Ectodermal cell (in vitro differentiated cells): ENCODE data around the gene OR1J4.
"Not testable (repeated sequence)": the region's sequence is repeated elsewhere in the genome, so short reads cannot be mapped to it uniquely, and the experiment has no call there.

Experiments
- H3K27ac ChIP-seq: 2 replicates; pipeline ENCODE4 v1.7.0; 2013; ENCODE audit warnings: mild to moderate bottlenecking, low read depth, low read length; ENCODE audit not compliant: insufficient read depth, poor library complexity, severe bottlenecking
- H3K27me3 ChIP-seq: 2 replicates; pipeline ENCODE4 v1.7.0; 2013; ENCODE audit warnings: mild to moderate bottlenecking, low read length; ENCODE audit not compliant: insufficient read depth, control insufficient read depth, poor library complexity, severe bottlenecking
- H3K36me3 ChIP-seq: one replicate; pipeline ENCODE4 v1.7.0; 2013; ENCODE audit warnings: low read length; ENCODE audit not compliant: control insufficient read depth, insufficient read depth
- H3K4me1 ChIP-seq: one replicate; pipeline ENCODE4 v1.7.0; 2013; ENCODE audit warnings: low read length; ENCODE audit not compliant: control insufficient read depth, insufficient read depth
- H3K4me3 ChIP-seq: 2 replicates; pipeline ENCODE4 v1.7.0; 2013; ENCODE audit warnings: low read depth, low read length, control low read depth; ENCODE audit not compliant: insufficient read depth
- H3K9me3 ChIP-seq: 2 replicates; pipeline ENCODE4 v1.7.0; 2013; ENCODE audit warnings: mild to moderate bottlenecking, low read length, moderate library complexity; ENCODE audit not compliant: control insufficient read depth
- WGBS, 2 experiments: methylation state at CpG; one replicate each; pipeline ENCODE4 v1.1.7; 2013; ENCODE audit warnings: missing lambda C conversion rate in 2 of 2; 5-methylcytosine and 5-hydroxymethylcytosine counted together

OR1J4 gene

DNA sequence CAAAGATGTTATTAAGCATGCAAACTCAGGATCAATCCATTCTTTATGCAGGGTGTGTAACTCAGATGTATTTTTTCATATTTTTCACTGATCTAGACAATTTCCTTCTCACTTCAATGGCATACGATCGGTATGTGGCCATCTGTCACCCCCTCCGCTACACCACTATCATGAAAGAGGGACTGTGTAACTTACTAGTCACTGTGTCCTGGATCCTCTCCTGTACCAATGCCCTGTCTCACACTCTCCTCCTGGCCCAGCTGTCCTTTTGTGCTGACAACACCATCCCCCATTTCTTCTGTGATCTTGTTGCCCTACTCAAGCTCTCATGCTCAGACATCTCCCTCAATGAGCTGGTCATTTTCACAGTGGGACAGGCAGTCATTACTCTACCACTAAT is 435 bp downstream of the OR1J4 start:
- Histone ChIP-seq H3K4me1 (no peaks in the 10 kb centered on the region), H3K27ac (no peak overlapping the region), H3K27me3 (no peaks in the 10 kb centered on the region), H3K9me3 (no peaks in the 10 kb centered on the region), H3K36me3 (no peaks in the 10 kb centered on the region), H3K4me3 (no peak overlapping the region)
- WGBS, 2 experiments = 89 to 93% methylated on average over 3 of the region's 3 CpGs

DNA sequence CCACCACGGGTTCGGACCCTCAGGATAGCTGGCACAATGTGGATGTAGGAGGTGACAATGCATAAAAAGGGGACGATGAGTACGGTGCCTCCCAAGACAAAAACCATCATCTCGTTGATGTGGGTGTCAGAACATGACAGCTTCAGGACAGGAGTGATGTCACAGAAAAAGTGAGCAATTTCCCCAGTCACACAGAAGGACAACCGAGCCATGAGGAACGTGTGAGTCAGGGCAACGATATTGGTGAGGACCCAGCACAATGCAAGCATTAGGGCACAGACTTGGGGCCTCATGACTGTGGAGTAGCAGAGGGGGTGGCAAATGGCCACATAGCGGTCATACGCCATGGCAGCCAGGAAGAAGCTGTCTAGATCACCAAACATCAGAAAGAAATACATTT is 7.7 kb downstream of the OR1J4 start:
- no peaks in the 10 kb centered on the region for H3K36me3 ChIP-seq
- 84% methylated on average over 10 of the region's 10 CpGs for WGBS, 2 experiments
- no peaks in the 10 kb centered on the region for H3K4me1 ChIP-seq
- no peaks in the 10 kb centered on the region for H3K9me3 ChIP-seq
- H3K27ac ChIP-seq = no peak overlapping the region
- no peaks in the 10 kb centered on the region for H3K27me3 ChIP-seq
- no peak overlapping the region for H3K4me3 ChIP-seq

DNA sequence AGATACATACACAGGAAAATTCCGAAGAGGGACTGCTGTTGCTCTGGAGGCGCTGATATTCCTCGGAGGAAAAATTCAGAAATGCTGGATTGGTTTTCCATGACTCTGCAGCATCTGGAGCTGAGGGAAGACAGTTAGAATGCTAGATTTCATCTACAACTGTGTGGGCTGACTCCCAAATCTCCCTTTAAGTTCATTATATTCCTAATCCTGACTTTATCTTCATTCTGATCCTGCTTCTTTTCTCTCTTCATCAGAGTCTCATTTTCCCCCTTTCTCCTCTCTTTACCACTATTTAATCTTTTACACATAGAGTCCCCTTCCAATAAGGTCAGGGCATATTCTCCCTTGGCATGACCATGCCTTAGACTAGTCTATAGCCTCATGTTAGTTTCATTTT is 8.3 kb downstream of the OR1J4 start, which contains the start of gene OR1N1:
TSS of gene OR1N1 (minus strand) at position 101 of the 400 bp plus-strand sequence. CDS start at position 101, 0 bp downstream.
- Histone ChIP-seq H3K4me3 (no peak within 1 kb of the TSS), H3K27ac (no peak within 1 kb of the TSS), H3K36me3 (no peaks in the 10 kb centered on the region), H3K4me1 (no peaks in the 10 kb centered on the region), H3K9me3 (no peaks in the 10 kb centered on the region), H3K27me3 (no peaks in the 10 kb centered on the region)
- WGBS, 2 experiments = 92 to 95% methylated on average over 3 of the region's 3 CpGs

DNA sequence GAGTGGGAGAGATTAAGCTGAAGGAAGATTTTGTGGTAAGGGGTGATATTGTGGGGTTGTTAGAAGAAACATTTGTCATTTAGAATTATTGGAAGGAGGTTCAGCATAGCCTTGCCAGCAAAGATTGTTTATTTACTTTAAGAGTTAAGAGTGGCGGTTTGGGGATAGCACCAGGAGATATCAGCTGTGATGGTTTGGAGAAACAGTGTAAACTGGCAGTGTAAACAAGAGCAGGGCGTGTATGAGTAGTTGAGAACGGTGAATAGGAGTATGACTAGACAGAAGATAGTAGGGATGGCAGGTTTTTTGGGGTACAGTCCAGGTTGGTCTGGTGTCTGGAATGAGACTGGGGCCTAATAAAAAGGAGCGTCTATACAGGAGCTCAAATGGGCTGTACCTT is 12.2 kb downstream of the OR1J4 start:
- WGBS, 2 experiments = 75 to 78% methylated on average over 4 of the region's 4 CpGs
- H3K36me3 ChIP-seq, H3K9me3 ChIP-seq, H3K27me3 ChIP-seq, H3K4me3 ChIP-seq, H3K27ac ChIP-seq, H3K4me1 ChIP-seq: not testable (repeated sequence)

DNA sequence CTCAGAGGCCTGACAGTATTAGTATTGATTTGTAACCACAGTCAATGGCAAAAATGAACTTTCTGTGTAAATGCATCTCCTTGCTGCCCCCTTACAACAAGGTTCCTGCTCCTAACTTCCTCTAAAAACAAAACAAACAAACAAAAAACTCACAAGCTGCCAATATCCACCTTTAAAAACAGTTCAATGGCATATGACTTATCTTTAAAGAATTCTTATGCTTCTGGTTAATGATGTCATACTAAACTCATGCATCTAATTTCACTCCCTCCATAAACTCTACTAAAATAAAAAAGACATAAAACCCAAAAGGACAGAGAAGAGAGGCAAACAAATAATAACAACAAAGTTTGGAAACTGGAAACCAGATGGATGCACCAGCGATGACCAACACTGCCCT is 17.2 kb downstream of the OR1J4 start:
- no peaks in the 10 kb centered on the region for H3K27me3 ChIP-seq

DNA sequence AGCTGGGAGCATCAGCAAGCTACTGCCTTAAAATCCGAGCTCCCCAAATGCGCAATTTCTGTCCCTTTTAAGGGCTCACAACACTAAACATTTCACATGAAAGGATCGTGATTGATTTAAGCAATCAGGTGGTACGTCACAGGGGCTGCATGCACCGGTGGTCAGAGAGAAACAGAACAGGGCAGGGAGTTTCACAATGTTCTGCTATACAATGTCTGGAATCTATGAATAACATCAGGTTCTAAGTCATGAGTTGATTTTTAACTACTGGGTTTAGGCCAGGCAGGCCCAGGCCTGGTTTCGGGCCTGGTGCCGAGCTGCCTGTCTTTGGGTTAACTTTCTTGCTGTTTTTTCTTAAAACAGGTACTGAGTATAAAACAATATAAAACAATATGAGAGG is 18.1 kb downstream of the OR1J4 start:
- H3K27ac ChIP-seq, H3K36me3 ChIP-seq, H3K9me3 ChIP-seq, H3K4me3 ChIP-seq, H3K4me1 ChIP-seq, H3K27me3 ChIP-seq: not testable (repeated sequence)
- 67 to 74% methylated on average over 7 of the region's 7 CpGs for WGBS, 2 experiments

More for the DNA sequence above, 17.2 kb downstream of the OR1J4 start:
- WGBS, 2 experiments = 84 to 90% methylated on average over 1 of the region's 1 CpG
- Histone ChIP-seq H3K36me3 (no peaks in the 10 kb centered on the region), H3K27ac (no peak overlapping the region), H3K4me3 (no peak overlapping the region), H3K9me3 (no peaks in the 10 kb centered on the region), H3K4me1 (no peaks in the 10 kb centered on the region)

DNA sequence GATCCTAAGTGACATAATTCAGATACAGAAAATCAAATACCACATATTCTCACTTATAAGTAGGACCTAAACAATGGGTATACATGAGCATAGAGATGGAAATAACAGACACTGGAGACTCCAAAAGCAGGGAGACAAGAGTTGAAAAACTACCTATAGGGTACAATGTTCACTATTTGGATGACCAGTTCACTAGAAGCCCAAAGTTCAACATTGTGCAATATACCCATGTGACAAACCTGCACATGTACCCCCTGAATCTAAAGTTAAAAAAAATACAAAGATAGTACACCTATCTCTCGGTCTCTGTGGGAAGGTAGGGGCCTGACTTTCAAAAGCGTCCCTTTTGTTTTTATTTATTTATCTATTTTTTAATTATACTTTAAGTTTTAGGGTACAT is 19.8 kb downstream of the OR1J4 start:
- Histone ChIP-seq H3K4me1 (no peaks in the 10 kb centered on the region), H3K9me3 (no peaks in the 10 kb centered on the region), H3K36me3 (no peaks in the 10 kb centered on the region), H3K27ac (no peak overlapping the region), H3K4me3 (no peak overlapping the region), H3K27me3 (no peaks in the 10 kb centered on the region)
- 43% methylated on average over 1 of the region's 2 CpGs; no CpG with 5 or more reads in 1 of the 2 experiments for WGBS, 2 experiments

DNA sequence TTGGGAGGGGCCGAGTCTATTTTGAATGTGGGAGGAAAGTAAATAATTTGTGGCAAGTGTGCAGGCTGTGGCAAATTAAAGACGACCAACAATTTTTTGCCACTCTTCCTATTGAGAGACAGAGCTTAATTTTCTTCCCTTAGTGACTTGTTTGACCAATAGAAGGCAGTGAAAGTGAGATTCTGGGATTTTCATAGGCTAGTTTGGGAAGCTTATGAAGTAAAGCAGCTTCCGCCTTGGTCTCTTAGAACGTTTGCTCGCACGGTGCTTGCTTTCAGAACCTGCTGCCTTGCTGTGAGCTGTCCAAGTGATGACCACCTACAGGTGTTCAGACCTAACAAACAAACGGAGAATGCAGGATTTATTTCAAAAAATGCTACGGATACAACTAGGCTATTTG is 27.3 kb downstream of the OR1J4 start:
- no peaks in the 10 kb centered on the region for H3K4me1 ChIP-seq
- WGBS, 2 experiments = 71 to 73% methylated on average over 7 of the region's 8 CpGs
- no peak overlapping the region for H3K27ac ChIP-seq
- H3K27me3 ChIP-seq = no peaks in the 10 kb centered on the region
- no peak overlapping the region for H3K4me3 ChIP-seq
- H3K36me3 ChIP-seq = no peaks in the 10 kb centered on the region
- H3K9me3 ChIP-seq = no peaks in the 10 kb centered on the region

DNA sequence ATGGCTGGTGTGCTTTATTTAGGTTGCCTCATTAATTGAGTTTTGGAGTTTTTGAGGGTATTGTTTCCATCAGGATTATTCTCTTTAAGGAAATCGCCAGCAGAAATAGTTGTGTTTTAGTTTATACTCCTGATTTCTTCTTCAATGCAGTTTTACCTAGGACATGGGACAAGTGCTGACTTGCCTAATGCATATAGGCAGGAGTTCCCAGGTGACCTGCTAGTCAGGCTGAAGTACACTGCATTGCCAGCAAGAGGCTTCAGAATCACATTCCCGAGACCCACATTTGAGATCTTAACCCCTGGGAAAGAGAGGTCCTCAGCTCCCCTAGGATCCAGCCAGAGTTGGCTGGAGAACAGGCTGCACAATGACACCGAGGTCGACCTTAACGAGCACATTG is 32.4 kb downstream of the OR1J4 start:
- 65 to 74% methylated on average over 5 of the region's 5 CpGs for WGBS, 2 experiments
- H3K27me3 ChIP-seq = no peaks in the 10 kb centered on the region
- no peaks in the 10 kb centered on the region for H3K9me3 ChIP-seq
- H3K4me1 ChIP-seq = no peaks in the 10 kb centered on the region
- no peak overlapping the region for H3K4me3 ChIP-seq
- no peak overlapping the region for H3K27ac ChIP-seq
- no peaks in the 10 kb centered on the region for H3K36me3 ChIP-seq

DNA sequence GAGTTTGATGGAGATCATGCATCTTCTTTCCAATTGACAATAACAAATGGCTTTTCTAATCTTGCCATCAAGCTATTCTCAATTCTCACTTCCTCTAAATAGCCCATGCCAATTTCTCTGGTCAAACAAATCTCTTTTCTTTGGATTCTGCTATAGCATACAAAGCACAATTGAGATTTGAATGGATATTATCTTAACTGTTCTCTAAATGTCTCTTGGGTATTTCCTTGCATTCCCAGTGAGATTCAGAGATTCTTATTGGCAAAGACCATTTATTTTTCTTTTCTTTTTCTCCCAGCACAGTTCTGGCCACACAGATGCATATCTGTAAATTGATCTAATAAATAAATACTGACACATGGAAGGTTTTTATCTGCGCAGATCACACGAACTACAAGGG is 33.9 kb downstream of the OR1J4 start, which contains the start of gene OR1N2:
TSS of gene OR1N2 (plus strand) at position 301 of the 400 bp plus-strand sequence. CDS start 100 bp downstream, outside the sequence.
- H3K9me3 ChIP-seq = no peaks in the 10 kb centered on the region
- 80 to 89% methylated on average over 2 of the region's 2 CpGs for WGBS, 2 experiments
- no peaks in the 10 kb centered on the region for H3K4me1 ChIP-seq
- H3K36me3 ChIP-seq = no peaks in the 10 kb centered on the region
- no peak within 1 kb of the TSS for H3K4me3 ChIP-seq
- no peaks in the 10 kb centered on the region for H3K27me3 ChIP-seq
- H3K27ac ChIP-seq = no peak within 1 kb of the TSS

DNA sequence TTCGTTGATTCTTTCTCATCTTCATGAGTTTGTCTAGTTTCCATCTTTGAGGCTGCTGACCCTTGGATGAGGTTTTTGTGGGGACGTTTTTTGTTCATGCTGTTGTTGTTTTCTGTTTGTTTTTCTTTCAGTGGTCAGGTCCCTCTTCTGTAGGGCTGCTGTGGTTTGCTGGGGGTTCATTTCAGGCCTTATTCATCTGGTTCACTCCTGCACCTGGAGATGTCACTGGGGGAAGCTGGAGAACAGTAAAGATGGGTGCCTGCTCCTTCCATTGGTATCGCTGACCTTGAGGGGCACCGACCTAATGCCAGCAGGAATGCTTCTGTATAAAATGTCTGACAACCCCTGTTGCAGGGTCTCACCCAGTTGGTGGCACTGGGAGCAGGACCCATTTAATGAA is 42.5 kb downstream of the OR1J4 start:
- H3K27me3 ChIP-seq = no peaks in the 10 kb centered on the region
- no peak overlapping the region for H3K4me3 ChIP-seq
- no peak overlapping the region for H3K27ac ChIP-seq
- no peaks in the 10 kb centered on the region for H3K36me3 ChIP-seq
- H3K9me3 ChIP-seq = peaks cover 2% of the 10 kb centered on the region
- WGBS, 2 experiments = 73 to 76% methylated on average over 4 of the region's 4 CpGs
- H3K4me1 ChIP-seq = no peaks in the 10 kb centered on the region
